Upper lobe of left lung (tissue), 4 donors: ENCODE results near the gene ISL1.

Experiments
- EP300 ChIP-seq, 4 donors: sonication (generic); formaldehyde crosslinking; IDR thresholded peaks; one replicate each; pipeline ENCODE4 v1.5.1; 2017; ENCODE audit warnings: antibody characterized with exemption in 4 of 4, control low read depth in 2 of 4
- POLR2A ChIP-seq, 4 donors: fragments of 450-650 bp; IDR thresholded peaks; one replicate each; pipeline ENCODE4 v1.5.1; 2016 to 2017; ENCODE audit warnings: antibody characterized with exemption in 4 of 4, mild to moderate bottlenecking in 2 of 4
- POLR2AphosphoS5 ChIP-seq, 2 donors: sonication (generic); formaldehyde crosslinking; IDR thresholded peaks; one replicate each; pipeline ENCODE4 v1.5.1; 2017; ENCODE audit warnings: antibody characterized with exemption in 2 of 2
- TF ChIP-seq, protein P1 (sequence below), 6 experiments: fragments of 450-650 bp in 4 of 6; fragments of 200-600 bp in 2 of 6; sonication (generic) in 2 of 6; IDR thresholded peaks; one replicate each; pipeline ENCODE4 v1.5.1; 2016 to 2019; ENCODE audit warnings: antibody characterized with exemption in 6 of 6

DNA sequence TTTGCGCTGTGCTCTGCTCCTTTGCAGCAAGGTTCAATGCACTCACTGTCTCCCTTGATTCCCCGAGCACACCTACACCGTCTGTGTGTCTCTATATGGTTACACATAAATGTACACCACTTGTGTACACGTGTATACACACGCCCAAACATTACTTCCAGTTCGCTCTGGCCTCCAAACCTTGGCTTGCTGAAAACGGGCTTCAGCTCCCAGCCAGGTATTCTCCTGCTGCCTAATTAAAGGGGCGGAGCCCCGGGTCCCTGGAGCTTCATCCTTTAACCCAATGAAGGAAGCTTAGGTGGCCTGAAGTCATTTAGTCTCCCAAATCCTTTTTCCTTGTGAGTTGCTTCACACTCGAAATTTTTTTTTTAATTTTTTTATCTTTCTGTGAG is 4.6 kb downstream of the ISL1 start:
- TF ChIP-seq, protein P1, sequence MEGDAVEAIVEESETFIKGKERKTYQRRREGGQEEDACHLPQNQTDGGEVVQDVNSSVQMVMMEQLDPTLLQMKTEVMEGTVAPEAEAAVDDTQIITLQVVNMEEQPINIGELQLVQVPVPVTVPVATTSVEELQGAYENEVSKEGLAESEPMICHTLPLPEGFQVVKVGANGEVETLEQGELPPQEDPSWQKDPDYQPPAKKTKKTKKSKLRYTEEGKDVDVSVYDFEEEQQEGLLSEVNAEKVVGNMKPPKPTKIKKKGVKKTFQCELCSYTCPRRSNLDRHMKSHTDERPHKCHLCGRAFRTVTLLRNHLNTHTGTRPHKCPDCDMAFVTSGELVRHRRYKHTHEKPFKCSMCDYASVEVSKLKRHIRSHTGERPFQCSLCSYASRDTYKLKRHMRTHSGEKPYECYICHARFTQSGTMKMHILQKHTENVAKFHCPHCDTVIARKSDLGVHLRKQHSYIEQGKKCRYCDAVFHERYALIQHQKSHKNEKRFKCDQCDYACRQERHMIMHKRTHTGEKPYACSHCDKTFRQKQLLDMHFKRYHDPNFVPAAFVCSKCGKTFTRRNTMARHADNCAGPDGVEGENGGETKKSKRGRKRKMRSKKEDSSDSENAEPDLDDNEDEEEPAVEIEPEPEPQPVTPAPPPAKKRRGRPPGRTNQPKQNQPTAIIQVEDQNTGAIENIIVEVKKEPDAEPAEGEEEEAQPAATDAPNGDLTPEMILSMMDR (IDR thresholded peaks at IDR 0.05): no peak
- TF ChIP-seq POLR2A (IDR thresholded peaks at IDR 0.05): no peak
- no peak for TF ChIP-seq POLR2AphosphoS5 (IDR thresholded peaks at IDR 0.05)
- no peak for TF ChIP-seq EP300 (IDR thresholded peaks at IDR 0.05)
